MG63 (cell line): ENCODE measurements around the gene CCT4. TPM values are rescaled to one million over a fixed set of nuclear protein-coding genes. Genes with fewer than 3 reads are reported as not detected.
"Not testable (repeated sequence)": the region's sequence is repeated elsewhere in the genome, so short reads cannot be mapped to it uniquely, and the experiment has no call there.

Experiments used
- DNase-seq: peaks from one replicate; pipeline ENCODE4 v3.0.0-alpha.2; 2020
- H3K27me3 ChIP-seq: fragments of 250-450 bp; sonication (Bioruptor Pico); 2 replicates; pipeline ENCODE4 v1.5.1; 2020; ENCODE audit warnings: mild to moderate bottlenecking, moderate library complexity
- H3K36me3 ChIP-seq: fragments of 250-450 bp; sonication (Bioruptor Pico); 2 replicates; pipeline ENCODE4 v1.5.1; 2020; ENCODE audit warnings: mild to moderate bottlenecking, moderate library complexity
- H3K4me3 ChIP-seq: fragments of 250-450 bp; sonication (Bioruptor Pico); 2 replicates; pipeline ENCODE4 v1.5.1; 2020; ENCODE audit warnings: mild to moderate bottlenecking, moderate library complexity
- H3K9me3 ChIP-seq: fragments of 250-450 bp; sonication (Bioruptor Pico); 2 replicates; pipeline ENCODE4 v1.5.1; 2020; ENCODE audit warnings: mild to moderate bottlenecking, moderate library complexity
- total RNA-seq: library from RNA; depleted of rRNA; stranded (reverse); fragments of >200 nt; shearing (Covaris generic); gene quantifications from 2 replicates; pipeline ENCODE4 v1.2.3, GENCODE V29; 2014; ENCODE audit warnings: low replicate concordance

The CCT4 gene
- total RNA-seq, 1 experiment from 2014 or later = 385 TPM

DNA sequence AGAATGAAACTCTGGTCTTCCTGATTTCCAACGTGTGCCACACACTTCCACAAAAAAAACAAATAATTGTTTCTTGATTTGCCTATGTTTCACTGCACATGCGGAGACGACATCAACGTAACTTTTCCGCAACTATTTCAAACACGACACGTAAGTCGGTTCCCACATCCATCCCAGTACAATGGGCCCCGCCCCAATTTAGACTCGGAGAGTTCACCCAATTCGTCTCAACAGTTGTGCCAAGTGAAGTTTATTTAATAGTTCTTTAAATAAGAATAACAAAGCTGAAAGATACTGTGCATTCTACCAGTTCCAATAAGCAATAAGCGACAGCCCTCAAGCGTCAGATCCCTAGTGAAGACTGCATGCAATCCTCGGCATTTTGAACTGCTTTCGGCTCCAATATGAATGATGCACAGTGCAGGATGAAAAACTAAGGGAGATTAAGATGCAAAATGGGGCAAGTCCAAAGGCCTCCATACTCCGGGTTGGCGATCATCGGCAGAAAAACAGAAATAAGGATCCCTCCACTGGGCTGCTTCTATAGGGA lies 664 bp downstream of the CCT4 start:
- Histone ChIP-seq H3K27me3 (no peaks in the 10 kb centered on the region), H3K36me3 (peaks cover 50% of the 10 kb centered on the region), H3K4me3 (peak overlapping the region; percentile 67), H3K9me3 (no peaks in the 10 kb centered on the region)
- DNase-seq = peak; percentile 12

DNA sequence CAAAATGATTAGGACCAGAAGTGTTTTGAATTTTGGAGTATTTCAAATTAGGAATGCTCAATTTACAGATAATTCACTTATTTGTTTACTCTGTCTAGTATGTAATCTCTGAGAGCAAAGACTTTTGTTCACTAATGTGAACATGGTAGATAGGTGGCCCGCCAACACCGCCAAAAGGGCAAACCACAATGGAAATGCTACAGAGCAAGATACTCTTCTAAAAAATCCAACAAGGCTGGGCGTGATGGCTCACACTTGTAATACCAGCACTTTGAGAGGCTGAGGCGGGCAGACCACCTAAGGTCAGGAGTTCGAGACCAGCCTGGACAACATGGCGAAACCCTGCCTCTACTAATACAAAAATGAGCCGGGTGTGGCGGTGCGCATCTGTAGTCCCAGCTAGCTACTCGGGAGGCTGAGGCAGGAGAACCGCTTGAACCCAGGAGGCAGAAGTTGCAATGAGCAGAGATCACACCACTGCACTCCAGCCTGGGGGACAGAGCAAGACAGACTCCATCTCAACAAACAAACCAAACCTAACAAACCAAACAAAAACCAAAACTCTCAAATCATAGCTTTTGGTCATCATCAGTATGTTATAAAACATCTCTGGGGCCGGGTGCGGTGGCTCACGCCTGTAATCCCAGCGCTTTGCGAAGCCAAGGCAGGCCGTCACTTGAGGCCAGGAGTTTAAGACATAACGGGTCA lies 2.4 kb downstream of the CCT4 start:
- Histone ChIP-seq H3K36me3 (peaks cover 66% of the 10 kb centered on the region), H3K4me3 (peak overlapping the region; percentile 67; the same call in 1 of the 2 replicates), H3K9me3 (no peaks in the 10 kb centered on the region), H3K27me3 (no peaks in the 10 kb centered on the region)
- no peak for DNase-seq

DNA sequence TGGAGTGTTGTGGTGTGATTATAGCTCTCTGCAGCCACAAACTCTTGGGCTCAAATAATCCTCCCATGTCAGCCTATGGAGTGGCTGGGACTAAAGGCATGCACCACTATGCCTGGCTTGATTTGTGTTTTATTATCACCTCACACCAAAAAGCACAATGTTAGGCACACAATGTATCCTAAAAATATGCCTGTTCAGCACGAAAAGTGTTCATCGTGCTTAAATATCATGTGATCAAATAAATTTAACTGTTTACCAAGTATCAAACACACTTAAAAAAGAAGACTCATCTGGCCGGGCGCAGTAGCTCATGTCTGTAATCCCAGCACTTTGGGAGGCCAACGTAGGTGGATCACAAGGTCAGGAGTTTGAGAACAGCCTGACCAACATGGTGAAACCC lies 5.6 kb downstream of the CCT4 start:
- H3K36me3 ChIP-seq = peaks cover 92% of the 10 kb centered on the region
- no peaks in the 10 kb centered on the region for H3K9me3 ChIP-seq
- H3K27me3 ChIP-seq = no peaks in the 10 kb centered on the region
- H3K4me3 ChIP-seq = no peak overlapping the region
- no peak for DNase-seq

DNA sequence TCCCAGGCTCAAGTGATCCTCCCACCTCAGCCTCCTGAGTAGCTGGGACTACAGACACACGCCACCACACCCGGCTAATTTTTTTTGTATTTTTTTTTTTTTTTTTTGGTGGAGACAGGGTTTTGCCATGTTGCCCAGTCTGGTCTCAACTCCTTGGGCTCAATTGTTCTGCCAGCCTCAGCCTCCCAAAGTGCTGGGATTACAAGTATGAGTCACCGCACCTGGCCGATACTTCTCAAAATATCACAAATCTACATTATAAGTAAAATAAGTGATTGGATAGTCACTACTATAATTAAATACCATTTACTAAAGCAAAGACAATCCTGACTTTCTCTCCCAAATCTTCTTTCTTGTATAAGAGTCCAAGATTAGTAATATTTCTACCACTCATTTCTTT lies 9.1 kb downstream of the CCT4 start:
- H3K4me3 ChIP-seq, H3K9me3 ChIP-seq, H3K27me3 ChIP-seq, DNase-seq: not testable (repeated sequence)
- H3K36me3 ChIP-seq = peaks cover 91% of the 10 kb centered on the region

DNA sequence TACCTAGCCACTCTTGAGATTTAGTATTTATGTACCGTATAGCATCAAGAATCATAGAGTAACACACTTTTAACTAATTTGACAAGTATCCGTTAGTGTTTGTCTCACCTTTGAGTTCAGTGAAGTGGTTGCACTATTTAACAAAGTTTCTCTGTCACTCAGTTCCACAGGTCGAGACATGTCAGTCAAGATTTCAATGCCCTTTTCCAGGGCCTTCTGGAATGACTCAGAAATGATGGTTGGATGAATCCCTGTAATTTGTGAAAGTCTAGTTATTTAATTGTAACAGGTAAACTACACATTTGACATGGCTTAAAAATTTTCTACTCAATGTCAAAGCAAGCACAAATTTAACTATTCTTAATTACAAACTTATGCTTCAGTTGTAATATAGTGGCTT lies 9.7 kb downstream of the CCT4 start:
- no peaks in the 10 kb centered on the region for H3K27me3 ChIP-seq
- no peaks in the 10 kb centered on the region for H3K9me3 ChIP-seq
- no peak for DNase-seq
- H3K36me3 ChIP-seq = peaks cover 91% of the 10 kb centered on the region
- H3K4me3 ChIP-seq = no peak overlapping the region

DNA sequence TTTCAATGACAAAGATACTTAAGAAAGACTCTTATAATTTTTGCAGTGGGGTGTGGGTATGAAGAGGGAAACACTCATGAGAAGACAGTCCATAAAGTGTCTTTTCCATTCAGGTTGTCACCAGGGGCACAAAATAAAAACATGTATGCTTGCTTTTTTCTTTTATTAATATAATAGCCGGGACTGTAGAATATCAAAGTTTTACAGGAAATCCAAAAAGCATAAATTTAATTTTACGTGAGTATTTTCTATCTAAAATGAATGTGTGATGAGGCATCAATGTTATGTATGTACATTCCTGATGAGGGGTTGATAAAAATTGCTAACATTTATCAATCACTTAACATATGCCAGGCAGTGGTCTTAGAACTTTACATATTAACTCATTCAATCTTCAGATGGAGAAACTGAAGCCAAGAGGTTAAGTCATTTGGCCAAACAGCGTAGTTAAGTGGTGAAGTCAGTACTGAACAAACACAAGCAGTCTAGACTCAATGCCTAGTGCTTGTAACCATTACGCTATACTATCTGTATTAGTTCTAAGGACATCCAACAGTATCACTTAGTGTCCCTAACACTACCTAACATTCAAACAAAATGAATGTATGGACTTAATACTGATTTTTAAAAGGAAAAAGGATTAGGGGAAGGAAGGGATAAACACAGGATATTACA lies 10.7 kb downstream of the CCT4 start:
- DNase-seq = no peak
- no peaks in the 10 kb centered on the region for H3K9me3 ChIP-seq
- H3K4me3 ChIP-seq = no peak overlapping the region
- peaks cover 91% of the 10 kb centered on the region for H3K36me3 ChIP-seq
- H3K27me3 ChIP-seq = no peaks in the 10 kb centered on the region

DNA sequence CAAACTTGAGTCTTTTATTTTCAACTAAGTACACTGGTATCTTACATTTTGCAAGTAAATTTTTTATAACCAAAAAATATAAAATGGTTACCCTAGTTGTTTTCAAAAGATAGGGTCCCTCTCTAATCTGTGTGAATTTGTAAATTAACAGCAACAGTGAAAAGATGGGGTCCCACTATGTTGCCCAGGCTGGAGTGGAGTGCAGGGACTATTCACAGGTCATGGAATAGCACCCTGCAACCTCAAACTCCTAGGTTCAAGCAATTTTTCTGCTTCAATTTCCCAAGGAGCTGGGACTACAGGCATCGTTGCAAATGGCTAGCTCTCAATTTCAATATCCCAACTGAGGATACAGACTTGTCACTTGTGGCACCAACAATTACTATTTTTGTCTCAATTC lies 12.1 kb downstream of the CCT4 start:
- Histone ChIP-seq H3K4me3 (no peak overlapping the region), H3K36me3 (peaks cover 91% of the 10 kb centered on the region)
- DNase-seq = no peak

DNA sequence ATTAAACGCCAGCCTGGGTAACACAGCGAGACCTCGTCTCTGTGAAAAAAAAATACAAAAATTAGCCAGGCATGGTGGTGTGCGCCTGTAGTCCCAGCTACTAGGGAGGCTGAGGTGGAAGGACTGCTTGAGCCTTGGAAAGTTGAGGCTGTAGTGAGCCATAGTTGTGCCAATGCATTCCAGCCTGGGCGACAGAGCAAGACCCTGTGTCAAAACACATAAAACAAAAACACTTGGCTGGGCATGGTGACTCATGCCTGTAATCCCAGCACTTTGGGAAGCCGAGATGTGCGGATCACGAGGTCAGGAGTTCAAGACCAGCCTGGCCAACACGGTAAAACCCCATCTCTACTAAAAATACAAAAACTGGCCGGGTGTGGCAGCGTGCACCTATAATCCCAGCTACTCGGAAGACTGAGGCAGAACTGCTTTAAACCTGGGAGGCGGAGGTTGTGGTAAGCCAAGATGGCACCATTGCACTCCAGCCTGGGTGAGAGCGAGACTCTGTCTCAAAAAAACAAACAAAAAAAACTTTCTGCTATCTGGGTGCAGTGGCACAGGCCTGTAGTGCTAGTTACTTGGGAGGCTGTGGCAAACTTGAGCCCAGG lies 21.9 kb downstream of the CCT4 start:
- DNase-seq, H3K27me3 ChIP-seq: not testable (repeated sequence)

More for the DNA sequence above, 12.1 kb downstream of the CCT4 start:
- Histone ChIP-seq H3K9me3 (no peaks in the 10 kb centered on the region), H3K27me3 (no peaks in the 10 kb centered on the region)

DNA sequence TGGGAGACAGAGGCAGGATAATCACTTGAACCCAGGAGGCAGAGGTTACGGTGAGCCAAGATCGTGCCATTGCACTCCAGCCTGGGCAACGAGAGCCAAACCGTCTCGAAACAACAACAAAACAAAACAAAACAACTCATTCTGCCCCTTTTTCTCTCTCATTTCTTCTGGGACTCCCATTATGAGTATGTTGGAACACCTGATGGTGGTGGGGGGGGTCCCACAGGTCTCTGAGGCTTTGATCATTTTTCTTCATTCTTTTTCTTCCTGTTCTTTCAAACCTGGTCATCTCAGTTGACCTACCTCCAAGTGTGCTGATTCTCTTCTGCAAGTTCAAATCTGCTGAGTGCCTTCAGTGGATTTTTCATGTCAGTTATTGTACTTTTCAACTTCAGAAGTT lies 26.4 kb downstream of the CCT4 start:
- DNase-seq = no peak
- Histone ChIP-seq H3K9me3 (no peaks in the 10 kb centered on the region), H3K27me3 (no peaks in the 10 kb centered on the region), H3K36me3 (peaks cover 22% of the 10 kb centered on the region), H3K4me3 (no peak overlapping the region)

More for the DNA sequence above, 21.9 kb downstream of the CCT4 start:
- H3K4me3 ChIP-seq, H3K9me3 ChIP-seq: not testable (repeated sequence)
- peaks cover 63% of the 10 kb centered on the region for H3K36me3 ChIP-seq

DNA sequence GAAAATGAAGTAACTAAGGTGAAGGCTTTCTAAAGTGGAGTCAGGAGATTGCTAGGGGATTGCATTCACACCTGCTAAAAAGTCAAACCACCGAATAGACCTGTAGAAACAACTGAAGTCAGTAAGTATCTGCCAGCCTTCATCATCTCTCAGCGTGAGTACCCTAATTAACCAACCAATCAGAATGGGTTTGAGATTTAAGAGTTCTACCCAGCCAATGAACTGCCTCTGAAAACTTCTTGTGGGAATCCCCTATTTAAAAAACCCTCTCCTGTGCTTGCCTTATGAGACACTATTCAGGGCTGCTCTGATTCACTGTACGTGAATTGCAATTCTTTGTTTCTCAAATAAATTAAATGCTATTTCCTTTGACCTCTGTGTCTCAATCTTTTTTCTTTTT lies 31.2 kb downstream of the CCT4 start:
- Histone ChIP-seq H3K4me3 (no peak overlapping the region), H3K36me3 (no peaks in the 10 kb centered on the region), H3K27me3 (no peaks in the 10 kb centered on the region), H3K9me3 (no peaks in the 10 kb centered on the region)
- no peak for DNase-seq

DNA sequence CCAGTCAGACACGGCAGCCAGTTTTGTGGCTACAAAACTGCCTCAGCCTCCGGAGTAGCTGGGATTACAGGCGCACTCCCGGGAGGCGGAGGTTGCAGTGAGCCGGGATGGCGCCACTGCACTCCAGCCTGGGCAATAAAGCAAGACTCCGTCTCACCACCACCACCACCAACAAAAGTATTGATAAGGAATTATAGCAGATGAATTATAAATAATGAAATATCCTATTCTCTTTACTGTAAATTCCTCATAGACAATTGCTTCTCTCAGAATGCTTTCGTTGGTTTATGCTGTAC lies 33.2 kb downstream of the CCT4 start:
- Histone ChIP-seq H3K36me3 (no peaks in the 10 kb centered on the region), H3K4me3 (peak overlapping the region; percentile 86), H3K9me3 (no peaks in the 10 kb centered on the region), H3K27me3 (no peaks in the 10 kb centered on the region)
- DNase-seq = peak; percentile 17

DNA sequence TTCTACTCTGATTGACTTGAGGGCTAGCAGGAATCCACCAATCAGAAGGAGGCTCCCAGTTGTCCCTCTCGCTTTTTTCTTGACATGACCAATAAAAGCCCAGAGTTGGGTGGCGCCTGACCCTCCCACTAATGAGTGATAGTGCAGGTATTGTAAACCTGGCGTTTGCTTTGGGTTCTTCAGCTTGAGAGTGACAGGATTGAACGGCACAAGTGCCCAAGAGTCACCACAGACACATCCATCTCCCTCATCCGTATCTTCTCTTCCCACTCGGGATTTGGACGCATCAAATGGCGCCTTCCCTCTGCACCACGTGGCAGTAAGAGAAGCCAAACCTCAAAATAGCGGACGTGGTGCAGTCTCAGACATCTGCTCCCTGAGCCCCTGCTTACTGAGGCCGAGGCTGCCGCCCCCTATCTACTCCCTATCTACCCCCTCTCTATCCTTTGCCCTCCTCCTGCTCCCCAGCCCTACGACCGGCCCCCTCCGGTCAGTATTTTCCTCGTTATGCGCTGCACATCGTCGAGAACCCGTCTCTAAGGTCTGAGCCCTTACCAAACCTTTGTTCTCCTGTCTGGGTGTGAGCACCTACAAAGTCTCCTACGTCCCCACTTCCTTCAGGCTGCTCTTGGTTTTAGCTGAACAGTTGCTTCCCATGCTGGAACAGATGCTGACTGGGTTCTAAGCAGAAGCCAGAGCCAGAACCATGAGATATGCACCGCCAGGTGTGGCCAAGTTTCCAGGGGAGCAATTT lies 33.7 kb downstream of the CCT4 start:
- Histone ChIP-seq H3K36me3 (no peaks in the 10 kb centered on the region), H3K27me3 (no peaks in the 10 kb centered on the region), H3K4me3 (peak overlapping the region; percentile 86), H3K9me3 (no peaks in the 10 kb centered on the region)
- DNase-seq = peak; percentile 88

DNA sequence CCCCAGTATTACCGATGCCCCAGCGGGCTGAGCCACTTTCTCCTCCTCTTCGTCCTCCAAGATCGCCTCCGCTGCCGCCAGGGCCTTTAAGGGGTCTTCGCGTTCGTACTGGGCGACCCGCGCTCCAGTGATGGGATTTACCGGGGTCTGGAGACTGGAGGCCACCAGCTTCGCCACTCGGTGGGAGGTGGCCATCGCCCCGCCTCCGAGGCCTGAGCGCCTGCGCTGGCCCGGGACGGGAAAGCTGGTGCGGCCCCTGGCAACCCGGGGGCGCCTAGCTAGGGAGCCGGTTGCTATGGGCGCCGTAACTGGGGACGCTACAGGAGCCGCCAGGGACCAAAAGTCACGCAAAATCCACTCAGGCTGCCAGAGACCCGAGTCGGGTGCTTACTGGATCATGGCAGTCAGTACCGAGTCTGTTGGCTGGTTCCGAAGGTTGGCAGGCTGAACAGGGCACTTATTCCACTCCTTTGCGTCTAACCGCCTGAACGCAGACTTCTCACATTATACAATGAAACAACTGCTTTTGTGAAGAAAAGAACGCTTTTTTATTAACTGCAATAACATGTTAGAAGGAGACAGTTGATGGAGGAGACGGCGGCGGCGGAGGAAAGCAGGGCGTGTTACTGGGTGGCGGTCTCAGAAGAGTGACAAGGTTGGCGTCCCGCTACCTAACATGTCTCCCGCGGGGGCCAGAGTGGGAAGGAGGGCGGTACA lies 34.5 kb downstream of the CCT4 start, which contains the start of gene FAM161A:
Gene FAM161A, minus strand, starts transcription at position 214 of the 717 bp plus-strand sequence. Its CDS starts 19 bp downstream, at position 195.
- Histone ChIP-seq H3K9me3 (no peaks in the 10 kb centered on the region), H3K4me3 (peak within 1 kb of the TSS; percentile 86), H3K36me3 (no peaks in the 10 kb centered on the region), H3K27me3 (no peaks in the 10 kb centered on the region)
- peak; percentile 86 for DNase-seq

DNA sequence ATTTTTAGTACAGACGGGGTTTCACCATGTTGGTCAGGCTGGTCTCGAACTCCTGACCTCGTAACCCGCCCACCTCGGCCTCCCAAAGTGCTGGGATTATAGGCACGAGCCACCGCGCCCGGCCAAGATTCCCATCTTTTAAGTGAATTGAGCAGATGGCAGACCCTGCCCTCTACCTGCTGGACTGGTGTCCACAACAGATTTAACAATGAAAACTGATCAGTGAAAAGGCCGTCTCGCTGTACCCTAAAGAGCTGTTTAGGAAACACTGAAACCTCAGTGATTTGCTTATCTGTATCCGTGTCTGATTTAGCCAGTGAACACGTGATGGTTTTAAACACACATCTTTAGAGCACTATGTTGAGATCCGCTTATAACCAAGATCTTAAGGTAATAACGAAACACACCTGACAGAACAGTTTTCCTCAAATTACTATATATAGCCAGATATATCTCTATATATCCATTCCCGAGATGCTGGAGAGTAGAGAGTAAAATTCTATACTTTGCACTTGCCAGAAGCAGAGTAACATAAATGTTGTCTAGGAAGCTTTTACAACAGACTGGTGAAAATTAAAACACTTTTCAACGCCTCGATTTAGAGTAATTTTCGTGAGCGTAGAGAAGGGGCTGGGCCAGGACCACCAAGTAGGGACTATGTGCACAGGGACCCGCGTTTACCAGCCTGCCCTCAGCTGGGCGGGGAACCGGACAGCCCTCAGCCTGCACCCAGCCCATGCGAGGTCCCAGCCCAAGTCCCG lies 35.2 kb downstream of the CCT4 start:
- peak; percentile 76 for DNase-seq

DNA sequence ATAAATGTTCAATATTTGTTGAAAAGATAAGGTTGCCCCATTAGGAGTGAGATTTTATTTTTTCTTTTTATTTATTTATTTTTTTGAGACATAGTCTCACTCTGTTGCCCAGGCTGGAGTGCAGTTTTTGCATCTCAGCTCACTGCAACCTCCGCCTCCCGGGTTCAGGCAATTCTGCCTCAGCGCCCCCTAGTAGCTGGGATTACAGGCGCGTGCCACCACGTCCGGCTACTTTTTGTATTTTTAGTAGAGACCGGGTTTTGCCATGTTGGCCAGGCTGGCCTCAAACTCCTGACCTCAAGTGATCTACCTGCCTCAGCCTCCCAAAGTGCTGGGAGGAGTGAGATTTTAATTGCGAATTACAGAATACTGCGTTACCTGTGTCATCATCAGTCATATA lies 37.2 kb downstream of the CCT4 start:
- not testable (repeated sequence) for H3K9me3 ChIP-seq, H3K4me3 ChIP-seq, DNase-seq, H3K27me3 ChIP-seq, H3K36me3 ChIP-seq

More for the DNA sequence above, 35.2 kb downstream of the CCT4 start:
- Histone ChIP-seq H3K4me3 (peak overlapping the region; percentile 86), H3K36me3 (no peaks in the 10 kb centered on the region), H3K27me3 (no peaks in the 10 kb centered on the region), H3K9me3 (no peaks in the 10 kb centered on the region)

DNA sequence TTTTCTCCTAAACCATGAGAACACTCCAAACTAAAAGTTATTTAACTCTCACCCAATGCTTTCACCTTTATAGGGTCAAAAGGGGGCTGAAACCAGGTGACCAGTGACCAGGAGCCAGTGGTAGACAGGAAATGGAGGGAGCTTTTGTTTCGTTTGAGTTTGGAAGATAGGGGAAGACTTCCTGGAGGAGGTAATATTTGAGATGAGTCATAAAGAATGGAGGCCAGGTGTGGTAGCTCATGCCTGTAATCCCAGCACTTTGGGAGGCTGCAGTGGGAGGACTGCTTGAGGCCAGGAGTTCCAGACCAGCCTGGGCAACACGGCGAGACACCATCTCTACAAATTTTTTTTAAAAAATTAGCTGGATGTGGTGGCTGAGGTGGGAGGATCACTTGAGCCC lies 43.1 kb downstream of the CCT4 start:
- H3K4me3 ChIP-seq = no peak overlapping the region
- no peak for DNase-seq
- no peaks in the 10 kb centered on the region for H3K36me3 ChIP-seq

More for the DNA sequence above, 43.1 kb downstream of the CCT4 start:
- H3K9me3 ChIP-seq = no peaks in the 10 kb centered on the region
- H3K27me3 ChIP-seq = no peaks in the 10 kb centered on the region
